NCI-H2171 treated with DMSO at 0.1 percent for 48 hours (cell line): ENCODE measurements around the gene C1QL1.

Experiments
- DNase-seq: peaks from one replicate; lab custom pipeline; 2025; lab: John Stamatoyannopoulos, UW

The C1QL1 gene

DNA sequence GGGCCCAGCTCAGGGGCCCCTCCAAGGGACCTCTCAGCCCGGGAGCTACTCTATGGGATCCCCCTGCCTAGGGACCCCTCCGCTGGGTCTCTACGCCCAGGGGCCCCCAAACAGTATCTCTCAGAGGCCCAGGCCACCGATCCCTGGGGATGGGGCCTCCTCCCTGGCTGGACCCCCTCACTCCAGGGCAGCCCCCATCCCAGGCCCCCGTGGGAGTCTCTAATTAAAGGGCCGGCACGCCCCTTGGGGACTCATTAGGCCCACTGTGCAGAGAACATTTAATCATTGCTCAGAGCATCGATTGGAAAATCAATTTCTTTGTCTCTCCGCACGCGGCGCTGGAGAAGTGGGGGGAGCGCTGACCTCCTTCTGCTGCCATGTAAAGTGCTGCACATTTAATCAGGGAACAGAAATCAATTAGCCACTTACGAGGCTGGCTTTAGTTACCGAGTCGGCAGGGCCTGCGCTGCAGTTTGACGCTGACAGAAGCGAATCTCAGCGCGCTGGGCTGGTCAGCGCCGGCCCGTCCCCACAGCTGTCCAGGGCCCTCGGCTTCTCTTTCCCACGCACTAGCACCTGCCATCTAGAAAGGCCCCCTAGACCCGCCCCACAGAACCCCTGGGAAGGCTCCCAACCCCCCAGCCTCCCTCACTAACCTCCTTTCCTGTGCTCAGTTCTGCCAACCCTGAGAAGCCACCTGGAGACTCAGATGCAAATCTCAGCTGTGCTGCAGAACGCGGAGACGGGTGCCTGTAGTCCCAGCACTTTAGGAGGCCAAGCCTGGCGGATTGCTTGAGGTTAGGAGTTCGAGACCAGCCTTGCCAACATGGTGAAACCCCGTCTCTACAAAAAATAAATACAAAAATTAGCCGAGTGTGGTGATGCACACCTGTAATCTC, 20.2 kb upstream of the C1QL1 start:
- DNase-seq: no peak

DNA sequence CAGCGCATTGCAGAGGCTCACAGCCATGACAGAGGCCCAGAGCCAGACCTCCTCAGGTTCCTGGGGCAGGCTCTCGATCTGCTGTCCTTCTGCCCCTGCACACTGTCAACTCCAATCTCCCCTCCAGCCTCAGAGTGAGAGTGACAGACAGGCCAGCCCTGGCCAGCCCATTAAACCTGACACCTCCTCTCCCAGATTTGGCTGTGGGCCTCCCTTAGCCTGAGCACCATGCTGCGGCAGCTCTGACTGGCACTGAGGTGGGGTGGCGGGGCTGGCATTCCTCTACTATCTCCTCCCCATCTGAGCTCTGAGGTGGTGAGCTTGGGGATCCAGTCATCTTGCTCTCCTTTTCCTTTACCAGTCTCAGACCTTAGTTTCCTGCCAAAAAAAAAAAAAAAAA, 15.5 kb upstream of the C1QL1 start:
- DNase-seq: no peak

DNA sequence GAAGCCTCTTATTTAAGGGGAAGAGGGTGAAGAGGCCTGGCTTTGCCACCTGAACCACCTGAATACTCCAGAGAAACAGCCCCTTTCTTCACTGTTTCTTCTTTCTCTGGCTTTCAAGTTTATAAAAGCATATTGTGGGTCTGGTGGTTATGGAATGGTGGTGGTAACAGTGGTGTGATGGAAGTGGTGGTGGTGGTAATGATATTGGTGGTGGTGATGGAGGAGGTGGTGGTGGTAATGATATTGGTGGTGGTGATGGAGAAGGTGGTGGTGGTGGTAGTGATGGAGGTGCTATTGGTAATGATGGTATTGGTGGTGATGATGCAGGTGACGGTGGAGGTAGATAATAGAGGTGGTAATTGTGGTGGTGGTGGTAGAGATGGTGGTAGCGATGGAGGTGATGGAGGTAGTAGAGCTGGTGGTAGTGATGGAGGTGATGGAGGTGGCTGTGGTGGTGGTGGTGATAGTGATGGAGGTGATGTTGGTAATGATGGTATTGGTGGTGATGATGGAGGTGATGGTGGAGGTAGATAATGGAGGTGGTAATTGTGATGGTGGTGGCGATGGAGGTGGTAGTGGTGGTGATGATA, 14.1 kb upstream of the C1QL1 start:
- no peak for DNase-seq

DNA sequence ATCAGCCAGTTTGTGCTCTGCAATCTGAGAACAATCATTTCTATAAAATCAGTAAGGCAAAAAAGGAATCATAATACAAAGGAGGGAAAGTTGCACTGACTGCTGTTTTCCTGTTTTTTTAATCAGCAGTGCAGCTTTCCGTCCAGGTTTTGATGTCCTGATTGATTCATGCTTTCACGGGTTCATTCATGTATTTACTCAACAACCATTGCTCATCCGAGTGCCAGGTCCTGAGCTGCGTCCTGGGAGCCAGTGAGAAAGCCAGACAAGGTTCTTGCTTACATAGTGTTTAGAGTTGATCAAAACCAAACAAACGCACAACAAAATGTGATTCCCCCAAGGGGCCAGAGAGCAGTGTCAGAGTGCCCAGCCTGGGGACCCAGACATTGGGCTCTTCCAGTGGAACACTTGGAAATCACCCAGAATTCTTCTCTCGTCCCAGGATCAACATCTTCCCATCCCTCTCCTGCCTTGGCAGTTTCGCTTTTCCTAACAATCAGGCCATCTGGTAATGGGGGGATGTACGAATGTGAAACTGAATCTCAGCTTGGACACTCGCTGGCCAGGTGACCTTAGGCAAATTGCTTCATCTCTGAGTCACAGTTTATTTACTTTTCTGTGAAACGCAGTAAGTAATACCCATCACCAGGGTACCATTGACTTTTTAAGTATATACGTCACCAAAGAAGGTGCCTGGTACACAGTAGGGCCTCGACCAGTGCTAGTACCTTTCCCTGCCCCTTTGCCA, 13.3 kb upstream of the C1QL1 start:
- DNase-seq: no peak

DNA sequence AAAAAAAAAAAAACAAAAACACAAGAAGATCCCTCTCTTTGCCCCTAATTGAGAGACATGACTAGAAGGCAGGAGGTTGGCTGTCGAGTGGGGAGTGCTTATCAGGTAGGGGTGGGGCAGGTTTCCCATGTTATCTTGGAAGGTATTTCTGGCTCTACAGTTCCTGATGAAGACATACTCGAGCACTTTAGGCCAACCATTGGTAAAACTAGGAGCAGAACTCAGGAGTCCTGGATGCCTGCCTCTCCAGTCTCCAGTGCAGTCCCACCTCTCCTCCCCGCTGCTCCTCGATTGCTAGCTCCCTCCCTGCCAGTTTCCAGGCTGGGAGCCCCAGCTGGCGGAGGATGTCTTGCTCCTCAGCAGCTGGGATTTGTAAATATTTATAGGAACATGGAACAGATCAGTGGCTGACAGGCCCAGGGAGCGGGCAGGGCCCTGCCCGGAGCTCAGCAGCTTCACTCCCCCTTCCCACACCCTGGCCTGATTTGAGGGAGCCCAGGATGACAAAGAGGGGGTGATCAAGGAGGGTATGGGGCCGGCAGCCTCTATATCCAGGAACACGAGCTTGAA, 11.4 kb upstream of the C1QL1 start:
- peak; percentile 82 for DNase-seq

DNA sequence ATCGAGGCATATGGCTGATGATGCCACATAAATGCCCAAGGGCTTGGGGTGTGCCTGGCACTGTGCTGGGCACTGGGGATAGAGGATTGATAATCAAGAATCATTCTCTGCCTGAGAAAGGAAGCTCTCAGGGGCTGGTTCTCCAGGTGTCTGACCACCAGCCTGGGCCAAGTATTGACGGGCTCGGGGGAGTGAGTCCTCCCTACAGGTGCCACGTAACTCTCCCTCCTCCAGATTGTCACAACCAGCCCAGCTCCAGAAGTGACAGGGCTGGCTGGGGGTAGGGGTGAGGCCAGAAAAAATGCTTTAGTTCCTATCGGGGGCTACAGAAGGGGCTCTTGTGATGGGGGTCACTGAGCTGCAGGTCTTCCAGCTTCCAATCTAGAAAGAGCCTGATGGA, 10.7 kb upstream of the C1QL1 start:
- no peak for DNase-seq

DNA sequence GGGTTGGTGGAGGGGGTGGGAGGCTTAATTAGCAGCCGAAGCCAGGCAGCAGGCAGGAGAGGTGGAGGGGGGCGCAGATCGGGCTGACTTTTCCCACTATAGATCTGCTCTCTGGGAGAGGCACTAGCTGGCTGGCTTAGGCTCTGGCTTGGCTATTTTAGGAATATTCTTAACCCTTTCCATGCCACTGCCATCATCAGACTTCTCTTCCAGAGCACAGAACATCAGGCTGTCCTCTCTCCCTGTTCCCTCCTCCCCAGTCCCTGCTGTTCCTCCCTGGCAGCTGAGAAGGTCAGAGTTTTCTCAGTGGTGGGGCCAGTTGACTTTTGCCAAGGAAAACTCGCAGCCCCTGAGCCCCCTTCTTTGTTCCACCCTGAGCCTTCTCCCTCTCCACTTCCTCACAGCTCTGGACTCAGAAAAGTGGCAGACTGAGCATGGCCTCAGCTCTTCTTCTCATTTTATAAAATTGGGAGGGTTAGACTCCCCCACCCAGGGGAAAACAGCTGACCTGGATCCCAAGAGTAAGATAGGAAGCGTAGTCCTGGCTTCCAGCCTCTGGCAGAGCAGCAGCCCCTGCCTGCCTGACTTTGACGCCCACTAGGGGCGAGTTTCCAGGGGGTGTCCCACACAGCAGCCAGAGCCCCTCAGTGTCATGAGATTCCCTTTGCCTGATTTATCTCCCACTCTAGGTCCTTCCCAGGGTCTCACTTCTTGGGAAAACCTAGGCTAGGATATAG, 9.9 kb upstream of the C1QL1 start:
- peak; percentile 18 for DNase-seq

DNA sequence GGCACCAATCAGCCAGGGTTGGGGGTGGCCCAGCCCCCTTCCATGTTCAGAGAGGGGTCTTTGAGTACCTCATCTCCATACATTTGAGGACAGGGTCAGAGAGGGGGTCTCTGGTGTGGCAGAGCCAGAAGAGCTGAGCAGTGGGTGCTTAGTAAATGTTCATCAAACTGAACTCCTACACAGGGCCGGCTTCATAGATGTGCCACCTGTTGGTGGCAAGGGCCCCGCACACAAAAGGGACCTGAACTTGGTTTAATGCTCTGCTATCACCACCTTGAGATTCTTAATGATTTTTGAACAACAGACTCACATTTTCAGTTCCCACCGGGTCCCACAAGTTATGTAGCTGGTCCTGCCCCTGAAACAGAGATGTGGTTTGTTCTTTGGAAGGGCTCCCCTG, 9.0 kb upstream of the C1QL1 start:
- DNase-seq: no peak

DNA sequence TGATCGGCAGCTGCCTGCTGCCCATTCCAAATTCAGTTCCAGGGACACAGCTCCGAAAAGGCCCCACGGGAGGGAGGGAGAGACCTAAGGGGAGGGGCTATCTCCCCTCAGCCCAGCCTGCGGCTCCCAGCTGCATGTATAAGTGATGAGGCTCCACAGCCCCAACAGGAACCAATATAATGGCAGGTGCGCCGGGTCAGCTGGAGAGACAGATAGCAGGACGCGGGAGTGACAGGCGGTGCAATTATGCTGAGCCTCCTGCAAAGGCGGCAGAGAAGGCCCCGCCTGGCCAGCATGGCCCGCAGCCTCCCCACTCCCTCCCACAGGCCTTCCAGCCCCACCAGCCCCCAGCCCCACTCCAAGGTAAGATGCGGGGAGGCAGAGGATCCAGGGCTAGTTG, 8.1 kb upstream of the C1QL1 start:
- DNase-seq: no peak

DNA sequence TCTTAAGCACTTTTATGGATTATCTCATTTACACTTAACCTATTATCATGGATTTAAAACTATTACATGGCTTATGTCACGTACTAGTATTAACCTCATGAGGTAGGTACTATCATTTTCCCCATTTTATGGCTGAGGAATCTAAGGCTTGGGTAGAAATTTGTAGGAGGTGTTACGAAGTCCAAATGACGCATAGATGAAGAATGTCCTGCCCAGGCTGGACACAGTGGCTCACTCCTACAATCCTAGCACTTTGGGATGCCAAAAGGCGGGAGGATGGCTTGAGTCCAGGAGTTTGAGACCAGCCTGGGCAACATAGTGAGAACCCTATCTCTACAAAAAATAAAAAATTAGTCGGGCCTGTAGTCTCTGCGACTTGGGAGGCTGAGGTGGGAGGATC, 4.8 kb upstream of the C1QL1 start:
- DNase-seq: no peak

DNA sequence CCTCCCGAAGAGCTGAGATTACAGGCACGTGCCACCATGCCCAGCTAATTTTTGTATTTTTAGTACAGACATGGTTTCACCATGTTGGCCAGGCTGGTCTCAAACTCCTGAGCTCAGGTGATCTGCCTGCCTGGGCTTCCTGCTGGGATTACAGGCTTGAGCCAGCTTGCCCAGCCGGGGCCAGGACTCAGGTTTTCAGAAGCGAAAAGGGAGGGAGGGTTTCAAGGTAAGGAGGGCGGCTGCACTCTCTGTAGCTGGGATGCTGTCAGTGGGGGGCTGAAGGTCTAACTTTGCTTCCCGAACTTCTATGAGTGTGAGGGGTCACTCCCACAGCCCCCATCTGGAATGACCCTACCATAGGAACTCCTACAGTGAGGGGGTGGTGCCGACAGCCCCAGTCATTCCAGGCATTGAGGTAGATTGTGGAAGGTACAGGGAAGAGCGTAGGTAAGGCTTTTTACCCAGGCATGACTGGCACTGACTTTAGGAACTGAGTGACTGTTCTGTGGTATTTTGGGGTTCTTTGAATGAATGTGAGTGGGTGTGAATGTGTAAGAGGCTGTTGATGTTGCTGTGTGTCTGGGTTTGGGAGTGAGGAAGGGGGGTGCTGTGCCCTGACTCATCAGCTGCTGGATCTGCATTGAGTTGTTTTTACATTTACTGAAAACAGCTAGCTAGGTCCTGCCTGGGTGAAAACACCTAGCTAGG, 3.8 kb upstream of the C1QL1 start:
- no peak for DNase-seq

DNA sequence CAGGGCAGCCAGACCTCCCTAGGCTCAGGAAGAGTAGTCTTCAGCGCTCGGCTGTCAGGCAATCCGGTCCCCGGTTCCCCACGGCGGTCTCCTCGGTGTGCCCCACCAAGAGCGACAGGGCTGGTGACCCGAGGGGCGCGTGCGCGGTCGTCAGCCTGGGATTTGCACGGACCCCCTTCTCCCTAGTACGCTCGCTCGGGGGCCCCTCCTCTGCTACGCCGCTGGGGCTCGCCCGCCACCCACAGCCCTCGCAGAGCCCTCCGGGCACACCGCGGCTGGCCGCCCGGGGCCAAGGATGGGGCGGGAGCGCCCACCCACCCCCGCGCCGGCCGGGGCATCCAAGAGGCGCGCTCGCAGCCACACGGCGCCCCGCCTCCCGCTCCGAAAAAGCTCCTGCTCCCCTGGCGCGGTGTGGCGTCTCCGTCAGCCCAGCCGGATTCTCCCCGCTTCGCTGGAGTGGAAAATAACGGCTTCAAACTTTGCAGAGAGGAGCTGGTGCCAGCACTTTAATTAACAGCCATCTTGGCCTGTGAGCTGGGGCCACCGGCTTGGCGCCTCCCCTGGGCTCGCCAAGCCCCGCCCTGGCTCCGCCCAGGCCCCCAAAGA, 2.1 kb upstream of the C1QL1 start:
- peak; percentile 80 for DNase-seq

DNA sequence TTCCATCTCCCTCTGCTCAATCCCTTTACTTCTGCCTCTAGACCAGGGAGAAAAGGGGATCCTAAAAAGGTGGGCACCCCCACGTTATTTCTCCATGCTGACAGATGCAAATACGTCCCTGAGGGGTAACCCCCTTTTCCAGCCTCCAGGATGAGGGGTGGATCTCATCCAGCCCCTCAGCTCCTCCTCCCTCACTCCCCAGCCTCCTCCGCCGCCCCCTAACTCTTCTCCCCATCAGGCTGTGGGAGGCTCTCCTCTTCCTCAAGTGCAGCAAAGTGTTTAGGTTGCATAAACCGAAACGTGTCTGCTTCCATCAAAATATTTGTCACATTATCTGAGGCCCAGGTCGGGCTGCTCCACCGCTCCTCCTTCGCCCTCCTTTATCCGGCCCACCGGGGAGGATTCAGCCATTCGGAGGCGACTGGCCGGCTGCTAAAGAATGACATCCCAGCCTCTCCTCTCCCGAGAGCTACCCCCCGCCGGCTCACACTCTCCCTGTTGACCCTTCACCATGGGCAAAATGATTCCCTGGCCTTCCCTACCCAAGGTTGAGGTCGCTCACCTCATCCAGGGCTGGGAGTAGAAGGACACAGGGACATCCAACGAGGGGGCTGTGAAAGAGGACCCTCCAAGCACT, 1.2 kb upstream of the C1QL1 start:
- no peak for DNase-seq

DNA sequence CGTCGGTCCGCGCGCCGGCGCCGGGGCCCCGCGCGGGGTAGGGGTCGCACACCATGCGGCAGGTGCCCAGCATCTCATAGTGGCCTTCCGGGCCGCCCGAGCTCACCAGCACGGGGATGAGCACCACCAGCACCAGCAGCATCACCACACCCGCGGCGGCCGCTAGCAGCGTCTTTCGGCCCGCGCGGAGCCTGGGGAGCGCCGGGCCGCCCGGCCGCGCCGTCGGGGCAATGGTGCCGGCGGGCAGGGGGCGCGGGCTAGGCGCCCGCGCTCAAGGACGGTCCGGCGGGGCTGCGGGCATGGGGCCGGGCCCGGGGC, 237 bp downstream of the C1QL1 start:
- DNase-seq: no peak

DNA sequence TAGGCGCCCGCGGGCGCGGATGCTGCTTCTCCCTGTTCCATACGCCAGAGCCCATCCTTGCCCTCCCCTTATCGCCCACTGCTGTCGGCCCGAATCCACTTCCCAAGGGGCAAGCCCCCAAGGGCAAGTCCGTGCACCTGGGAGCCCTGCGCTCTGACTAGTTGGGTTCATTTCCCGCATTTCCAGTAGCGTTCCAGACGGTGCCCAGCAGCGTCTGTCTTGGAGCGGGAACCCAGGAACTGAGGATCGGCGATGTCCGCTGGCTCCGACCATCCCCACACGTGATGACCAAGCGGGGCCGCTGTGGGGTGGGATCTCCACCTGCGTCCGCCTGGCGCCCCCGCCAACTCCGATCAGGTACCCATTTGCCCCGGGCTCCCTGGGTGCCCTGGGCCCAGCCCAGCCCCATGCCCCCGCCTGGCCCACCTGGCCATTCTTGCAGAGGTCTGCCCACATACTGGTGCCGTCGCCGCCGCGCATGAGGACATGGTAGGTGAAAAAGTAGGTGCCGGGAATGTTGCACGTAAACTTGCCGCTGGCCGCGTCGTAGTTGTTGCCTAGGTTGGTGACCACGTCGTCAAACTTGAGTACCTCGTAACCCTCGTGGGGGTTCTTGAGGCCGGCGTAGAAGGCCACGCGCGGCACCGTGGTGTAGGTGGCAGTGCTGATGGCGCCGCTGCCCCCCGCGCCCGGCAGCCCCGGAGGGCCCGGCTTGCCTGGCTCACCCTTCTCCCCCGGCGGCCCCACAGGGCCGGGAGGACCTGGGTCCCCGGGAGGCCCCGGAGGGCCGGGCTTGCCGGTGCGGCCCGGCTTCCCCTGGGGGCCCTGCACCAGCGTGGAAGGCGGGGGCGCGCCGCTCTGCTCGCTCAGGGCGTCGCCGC, 837 bp downstream of the C1QL1 start:
- DNase-seq: no peak

DNA sequence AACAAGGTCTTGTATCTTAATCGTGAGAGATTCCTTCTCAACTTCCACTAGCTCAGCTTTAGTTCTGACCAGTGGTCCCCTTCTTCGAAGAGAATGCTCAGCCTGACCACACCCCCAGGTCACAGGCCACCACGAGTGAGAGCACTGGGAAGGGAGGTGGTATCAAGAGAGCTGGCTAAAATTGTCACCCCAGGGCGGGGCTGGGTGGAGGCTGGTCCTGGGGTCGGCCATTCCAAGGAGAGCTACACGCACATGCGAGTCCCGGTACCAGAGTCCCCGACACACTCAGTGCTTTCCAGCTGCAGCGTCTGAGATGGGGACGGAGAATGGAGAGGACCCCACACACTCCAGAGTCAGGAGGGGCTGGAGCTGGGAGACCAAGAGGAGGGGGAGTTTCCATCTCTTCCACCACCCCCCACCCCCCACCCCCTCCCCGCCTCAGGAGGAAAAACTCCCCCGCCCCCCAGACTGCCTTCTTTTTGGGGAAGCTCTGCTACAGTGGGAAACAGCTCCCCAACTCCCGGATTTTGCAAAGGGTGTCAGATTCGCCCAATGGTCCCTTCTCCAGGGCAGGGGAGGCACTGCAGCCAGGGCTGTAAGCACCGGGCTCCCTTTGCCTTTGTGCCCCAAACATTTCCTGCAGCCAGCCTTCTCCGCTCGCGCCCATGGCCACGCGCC, 1.6 kb downstream of the C1QL1 start:
- no peak for DNase-seq

DNA sequence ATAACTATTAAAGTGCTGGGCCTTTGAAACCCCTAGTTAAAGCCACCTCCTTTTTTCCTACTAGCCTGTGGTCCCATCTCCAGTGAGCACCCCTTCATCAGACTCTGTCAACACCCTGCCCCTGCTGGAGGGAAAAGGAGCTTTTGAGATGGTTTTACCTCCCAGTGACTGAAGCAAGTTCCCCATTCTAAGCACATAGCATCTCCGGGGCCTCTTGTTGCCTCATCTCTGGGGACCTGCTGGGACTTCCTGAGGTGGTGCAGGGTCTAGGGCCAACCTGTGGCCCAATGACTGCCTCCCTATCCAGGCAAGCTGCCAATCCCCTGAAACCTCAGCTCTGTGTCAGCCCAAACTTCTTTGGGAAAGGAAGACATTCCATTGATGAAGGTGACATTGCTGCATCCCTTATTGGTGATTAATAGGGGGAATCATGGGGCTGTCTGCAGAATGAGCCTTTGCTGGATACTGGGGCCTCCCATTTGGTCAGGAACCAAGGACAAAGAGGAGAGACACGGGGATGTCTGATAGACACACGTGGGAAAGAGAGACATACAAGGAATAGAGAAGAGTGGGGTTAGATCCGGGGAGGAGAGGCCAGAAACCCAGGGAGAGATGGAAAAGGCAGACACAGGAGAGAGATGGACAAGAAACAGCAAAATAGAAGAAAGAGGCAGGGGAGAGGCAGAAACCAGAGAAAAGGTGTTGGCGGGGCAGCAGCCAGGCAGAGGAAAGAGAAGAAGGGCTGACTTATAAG, 2.4 kb downstream of the C1QL1 start:
- DNase-seq: no peak

DNA sequence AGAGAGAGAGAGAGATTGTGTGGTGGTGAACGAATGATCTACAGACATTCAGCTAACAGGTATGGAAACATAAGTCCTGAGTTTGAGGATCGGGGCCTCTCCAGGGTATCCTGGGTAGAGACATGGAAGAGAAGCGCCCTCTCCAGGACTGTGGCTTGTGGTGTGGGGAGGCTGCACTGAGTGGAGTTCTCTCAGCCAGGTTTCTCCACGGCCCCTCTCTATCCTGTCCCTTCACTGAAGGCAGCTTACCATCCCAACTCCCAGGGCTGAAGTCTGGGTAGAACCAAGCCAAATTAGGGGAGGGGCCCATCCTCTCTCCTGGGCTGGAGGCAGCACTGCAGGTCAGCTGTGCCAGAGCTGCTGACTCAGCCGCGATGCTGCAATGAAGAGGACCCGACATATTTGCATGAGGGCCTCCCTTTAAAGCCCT, 6.2 kb downstream of the C1QL1 start:
- no peak for DNase-seq
